ENCODE results near the gene UBR4. TPM values are rescaled to one million over a fixed set of nuclear protein-coding genes. Genes with fewer than 3 reads are reported as not detected.

The UBR4 gene
- polyA plus RNA-seq, 3 donors = 44.3 to 93.8 (median 49.4) TPM

GRCh38 chr1:19044975-19045831, 164.9 kb downstream of the UBR4 start:
- no peak for TF ChIP-seq CTCF (IDR thresholded peaks at IDR 0.05)
- H2AFZ ChIP-seq (ENCODE audit: insufficient read depth, low read depth, low read length, poor library complexity, severe bottlenecking) = no peak overlapping the region
- H3K4me2 ChIP-seq (replicated peaks; ENCODE audit: extremely low read depth, low read length, poor library complexity, severe bottlenecking) = no peak overlapping the region
- H3K27ac Mint-ChIP-seq = peak overlapping the region in 1 of 7 donors; percentile 35
- H3K27me3 Mint-ChIP-seq (ENCODE audit: low read depth in 3 of 3) = peaks cover 13 to 42% (median 14%) of the 10 kb centered on the region in 3 donors
- no peaks in the 10 kb centered on the region for H3K36me3 ChIP-seq (replicated peaks in 1 of 2; ENCODE audit: control insufficient read depth in 1 of 2, insufficient read depth in 2 of 2, low read length in 2 of 2)
- no peaks in the 10 kb centered on the region for H3K4me1 ChIP-seq (ENCODE audit: control insufficient read depth in 1 of 2, insufficient read depth in 2 of 2, low read length in 2 of 2)
- H4K20me1 ChIP-seq (ENCODE audit: insufficient read depth, low read length) = no peaks in the 10 kb centered on the region
- H3K9me3 Mint-ChIP-seq = peaks cover 0 to 3% (median 0%) of the 10 kb centered on the region in 7 donors
- H3K4me3 Mint-ChIP-seq = no peak overlapping the region
- no peaks in the 10 kb centered on the region for H3K36me3 Mint-ChIP-seq
- H3K4me3 ChIP-seq (replicated peaks in 1 of 3; ENCODE audit: low read depth in 2 of 3, low read length in 3 of 3) = no peak overlapping the region
- peaks cover 2% of the 10 kb centered on the region for H3K4me1 Mint-ChIP-seq
- no peak overlapping the region for H3K27ac ChIP-seq (ENCODE audit: low read depth in 1 of 2, low read length in 2 of 2)
- DNase-seq = no peak
- H3K9ac ChIP-seq (ENCODE audit: insufficient read depth, low read length, poor library complexity, severe bottlenecking) = no peak overlapping the region
- H3K79me2 ChIP-seq (ENCODE audit: insufficient read depth, low read length) = no peaks in the 10 kb centered on the region
- 84% methylated on average over 17 of the region's 24 CpGs for WGBS (ENCODE audit: insufficient coverage)
- intact Hi-C loops (cut with micrococcal nuclease) = no loop called here
- H3K9me3 ChIP-seq (replicated peaks in 1 of 2; ENCODE audit: control insufficient read depth in 1 of 2, insufficient read depth in 1 of 2, low read length in 2 of 2) = no peaks in the 10 kb centered on the region
- H3K27me3 ChIP-seq (ENCODE audit: control insufficient read depth in 2 of 2, insufficient read depth in 2 of 2, low read length in 2 of 2) = peaks cover 0 to 6% of the 10 kb centered on the region in 2 donors

- no peak overlapping the region for H3K4me2 ChIP-seq (replicated peaks; ENCODE audit: extremely low read depth, low read length, poor library complexity, severe bottlenecking)
- H3K9me3 ChIP-seq (replicated peaks in 1 of 2; ENCODE audit: control insufficient read depth in 1 of 2, insufficient read depth in 1 of 2, low read length in 2 of 2) = no peaks in the 10 kb centered on the region
- no peak overlapping the region for H3K4me3 ChIP-seq (replicated peaks in 1 of 3; ENCODE audit: low read depth in 2 of 3, low read length in 3 of 3)
- DNase-seq = no peak
- Mint-ChIP-seq H3K27ac (no peak overlapping the region), H3K9me3 (peaks cover 0 to 3% (median 0%) of the 10 kb centered on the region in 7 donors), H3K27me3 (ENCODE audit: low read depth in 3 of 3) (peaks cover 15 to 42% (median 16%) of the 10 kb centered on the region in 3 donors), H3K36me3 (no peaks in the 10 kb centered on the region), H3K4me3 (no peak overlapping the region), H3K4me1 (peaks cover 2% of the 10 kb centered on the region)
- no peak for TF ChIP-seq CTCF (IDR thresholded peaks at IDR 0.05)
- H4K20me1 ChIP-seq (ENCODE audit: insufficient read depth, low read length) = no peaks in the 10 kb centered on the region
- H2AFZ ChIP-seq (ENCODE audit: insufficient read depth, low read depth, low read length, poor library complexity, severe bottlenecking) = no peak overlapping the region
- H3K27me3 ChIP-seq (ENCODE audit: control insufficient read depth in 2 of 2, insufficient read depth in 2 of 2, low read length in 2 of 2) = peaks cover 0 to 10% of the 10 kb centered on the region in 2 donors
- H3K79me2 ChIP-seq (ENCODE audit: insufficient read depth, low read length) = no peaks in the 10 kb centered on the region
- no peak overlapping the region for H3K27ac ChIP-seq (ENCODE audit: low read depth in 1 of 2, low read length in 2 of 2)
- intact Hi-C loops (cut with micrococcal nuclease) = no loop called here
- no peak overlapping the region for H3K9ac ChIP-seq (ENCODE audit: insufficient read depth, low read length, poor library complexity, severe bottlenecking)
- H3K4me1 ChIP-seq (ENCODE audit: control insufficient read depth in 1 of 2, insufficient read depth in 2 of 2, low read length in 2 of 2) = no peaks in the 10 kb centered on the region
- no peaks in the 10 kb centered on the region for H3K36me3 ChIP-seq (replicated peaks in 1 of 2; ENCODE audit: control insufficient read depth in 1 of 2, insufficient read depth in 2 of 2, low read length in 2 of 2)
- WGBS (ENCODE audit: insufficient coverage) = 70% methylated on average over 3 of the region's 6 CpGs
These were observed 165.6 kb downstream of the UBR4 start for GRCh38 chr1:19044471-19044870.

Measured in CD14-positive monocyte (primary cell).